Right cardiac atrium (tissue), 5 donors: ENCODE measurements around the gene FPGS. TPM values are rescaled to one million over a fixed set of nuclear protein-coding genes. Genes with fewer than 3 reads are reported as not detected.
A peak's percentile ranks its signal among the peaks of the same experiment; 100 is the strongest.

ENCODE experiments used
- ATAC-seq, 2 donors: fragments of 200-7000 bp; cut with Tn5 transposase; one replicate each; pipeline versions ENCODE4 v1.8.0 to v1.9.1; 2020; ENCODE audit warnings: moderate library complexity in 2 of 2, mild to moderate bottlenecking in 1 of 2
- DNase-seq, 3 donors: peaks; one replicate each; pipeline ENCODE4 v3.0.0-alpha.2; 2020
- H3K27ac ChIP-seq: one replicate; pipeline ENCODE4 v1.5.1; 2013; ENCODE audit warnings: mild to moderate bottlenecking, low read length, control low read depth, moderate library complexity
- H3K27me3 ChIP-seq: one replicate; pipeline ENCODE4 v1.6.1; 2013; ENCODE audit not compliant: control insufficient read depth, insufficient read depth
- H3K4me1 ChIP-seq: one replicate; pipeline ENCODE4 v1.6.1; 2013; ENCODE audit warnings: low read length; ENCODE audit not compliant: control insufficient read depth, insufficient read depth
- H3K4me3 ChIP-seq: one replicate; pipeline ENCODE4 v1.5.1; 2013; ENCODE audit warnings: low read length, control low read depth
- H3K9me3 ChIP-seq: one replicate; pipeline ENCODE4 v1.6.1; 2013; ENCODE audit warnings: low read length; ENCODE audit not compliant: control insufficient read depth
- WGBS: extraction: QIAGEN DNeasy Blood & Tissue Kit; methylation state at CpG from one replicate; pipeline ENCODE4 v1.1.7; 2013; 5-methylcytosine and 5-hydroxymethylcytosine counted together
- intact Hi-C, 4 donors: fragments of 100-400 bp; cut with DNase I; formaldehyde crosslinking; loops; one replicate each; pipeline versions ENCODE4 v1.11.0 to v1.14.0; 2022 to 2023
- polyA plus RNA-seq: library from polyadenylated mRNA; stranded (reverse); fragments of 200-250 nt; gene quantifications from one replicate; pipeline ENCODE4 v1.2.3, GENCODE V29; 2013
- total RNA-seq, 4 donors: library from RNA; stranded (reverse); fragmentation: NEBNext Ultra II Directional; extraction: Animal tissue kit (Norgen Biotek cat#: 25700); gene quantifications; one replicate each; pipeline ENCODE4 v1.2.1, GENCODE V29; 2021
- donor health status: healthy with polysubstance abuse.
- donor health status: DM: no; HTN: yes; CAD: no.
- donor health status: DM: no; HTN: no; CAD: no.
- donor health status: DM: no; HTN: yes; CAD: no; lungs with severe emphysema.
- donor health status: DM: yes; HTN: yes; CAD: no.

FPGS gene
- total and polyA plus RNA-seq, 5 donors: 30.1 to 53.1 (median 40.0) TPM

- Histone ChIP-seq H3K4me3 (peak overlapping the region; percentile 87), H3K9me3 (no peaks in the 10 kb centered on the region), H3K4me1 (peaks cover 4% of the 10 kb centered on the region), H3K27ac (peak overlapping the region; percentile 76), H3K27me3 (no peaks in the 10 kb centered on the region)
- ATAC-seq (no peak), DNase-seq (peak in 1 of 3 donors; percentile 54)
- intact Hi-C loops: loop anchor here in 2 of 4 donors (5.0 to 10.0 kb wide), 2 partner anchors 73 to 115 kb away; partner anchors contain the start of genes AK1 (in 2 of the 2) and ST6GALNAC4 (in 1 of the 2)
- 20% methylated on average over 10 of the region's 10 CpGs for WGBS
These were observed 617 bp upstream of the FPGS start for GRCh38 chr9:127801955-127802575.

GRCh38 chr9:127803507-127804352 is 1.0 kb downstream of the FPGS start:
- WGBS: 45% methylated on average over 18 of the region's 18 CpGs
- Histone ChIP-seq H3K4me3 (peak overlapping the region; percentile 87), H3K27me3 (no peaks in the 10 kb centered on the region), H3K9me3 (no peaks in the 10 kb centered on the region), H3K4me1 (peaks cover 4% of the 10 kb centered on the region), H3K27ac (peak overlapping the region; percentile 97)
- ATAC-seq: peak; percentile 1 to 15
- intact Hi-C loops: loop anchor here in 2 of 4 donors (5.0 to 10.0 kb wide), 2 partner anchors 71 to 114 kb away; partner anchors contain the start of genes AK1 (in 2 of the 2) and ST6GALNAC4 (in 1 of the 2)
- peak; percentile 53 to 72 (median 69) for DNase-seq

GRCh38 chr9:127805620-127806019 is 2.9 kb downstream of the FPGS start:
- intact Hi-C loops: loop anchor here in 2 of 4 donors (10.0 kb wide), 1 partner anchor 69 kb away; the partner anchor contains the start of gene AK1 (in 2 of the 2)

GRCh38 chr9:127806871-127807270 is 4.2 kb downstream of the FPGS start:
- ATAC-seq (no peak), DNase-seq (peak in 1 of 3 donors; percentile 68)
- H3K27ac ChIP-seq: no peak overlapping the region
- no peaks in the 10 kb centered on the region for H3K27me3 ChIP-seq
- H3K4me3 ChIP-seq: no peak overlapping the region
- intact Hi-C loops: loop anchor here in 2 of 4 donors (10.0 kb wide), 1 partner anchor 68 kb away; the partner anchor contains the start of gene AK1 (in 2 of the 2)
- H3K9me3 ChIP-seq: no peaks in the 10 kb centered on the region
- H3K4me1 ChIP-seq: peaks cover 7% of the 10 kb centered on the region
- 95% methylated on average over 14 of the region's 14 CpGs for WGBS

More at GRCh38 chr9:127805620-127806019, 2.9 kb downstream of the FPGS start:
- Histone ChIP-seq H3K9me3 (no peaks in the 10 kb centered on the region), H3K4me3 (no peak overlapping the region), H3K27ac (no peak overlapping the region), H3K27me3 (no peaks in the 10 kb centered on the region), H3K4me1 (peaks cover 7% of the 10 kb centered on the region)
- no peak for ATAC-seq
- 76% methylated on average over 8 of the region's 8 CpGs for WGBS
- DNase-seq: peak in 2 of 3 donors; percentile 56 to 67

GRCh38 chr9:127808347-127809001 is 5.8 kb downstream of the FPGS start:
- DNase-seq: peak; percentile 43 to 75 (median 74)
- Histone ChIP-seq H3K9me3 (no peaks in the 10 kb centered on the region), H3K27ac (no peak overlapping the region), H3K4me1 (peaks cover 6% of the 10 kb centered on the region), H3K27me3 (no peaks in the 10 kb centered on the region), H3K4me3 (no peak overlapping the region)
- intact Hi-C loops: loop anchor here in 2 of 4 donors (10.0 kb wide), 1 partner anchor 66 kb away; the partner anchor contains the start of gene AK1 (in 2 of the 2)
- WGBS: 86% methylated on average over 17 of the region's 17 CpGs
- no peak for ATAC-seq

DNA sequence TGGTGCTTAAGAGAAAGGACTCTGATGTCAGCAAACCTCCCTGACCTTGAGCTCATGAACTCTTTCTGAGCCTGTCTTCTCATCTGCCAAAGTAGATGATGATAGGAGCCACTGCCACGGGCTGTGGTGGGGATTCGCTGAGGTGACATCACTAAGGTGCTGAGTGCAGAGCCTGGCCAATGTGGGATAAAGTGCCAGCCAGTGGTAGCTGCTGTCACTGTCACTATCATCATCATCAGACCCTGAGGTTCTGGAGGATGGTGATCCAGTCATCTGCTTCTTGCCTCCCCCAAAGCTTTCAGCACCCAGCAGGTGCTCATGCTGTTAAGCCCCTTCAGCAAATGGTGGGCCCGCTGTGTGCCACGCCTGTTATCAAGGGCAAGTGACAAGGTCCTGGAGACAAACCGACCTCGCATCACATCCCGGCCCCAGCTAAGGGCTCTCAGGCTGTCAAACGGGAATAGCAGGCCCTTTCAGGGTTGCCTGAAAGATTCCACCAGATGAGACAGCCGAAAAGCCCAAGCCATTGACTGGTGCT is 6.4 kb downstream of the FPGS start:
- no peaks in the 10 kb centered on the region for H3K27me3 ChIP-seq
- ATAC-seq (no peak), DNase-seq (no peak)
- peak overlapping the region; percentile 13 for H3K27ac ChIP-seq
- H3K9me3 ChIP-seq: no peaks in the 10 kb centered on the region
- peaks cover 4% of the 10 kb centered on the region for H3K4me1 ChIP-seq
- WGBS: 54% methylated on average over 9 of the region's 9 CpGs
- no peak overlapping the region for H3K4me3 ChIP-seq
- intact Hi-C loops: loop anchor here in 2 of 4 donors (10.0 kb wide), 1 partner anchor 66 kb away; the partner anchor contains the start of gene AK1 (in 2 of the 2)

- H3K4me1 ChIP-seq: peaks cover 3% of the 10 kb centered on the region
- 43% methylated on average over 57 of the region's 57 CpGs for WGBS
- H3K27ac ChIP-seq: peak overlapping the region; percentile 28
- H3K27me3 ChIP-seq: no peaks in the 10 kb centered on the region
- intact Hi-C loops: loop anchor here in 2 of 4 donors (10.0 kb wide), 1 partner anchor 65 kb away; the partner anchor contains the start of gene AK1 (in 2 of the 2)
- no peaks in the 10 kb centered on the region for H3K9me3 ChIP-seq
- no peak overlapping the region for H3K4me3 ChIP-seq
- ATAC-seq: peak; percentile 36 to 53
- DNase-seq: peak; percentile 61 to 86 (median 84)
These were observed 7.1 kb downstream of the FPGS start for GRCh38 chr9:127809540-127810377.

DNA sequence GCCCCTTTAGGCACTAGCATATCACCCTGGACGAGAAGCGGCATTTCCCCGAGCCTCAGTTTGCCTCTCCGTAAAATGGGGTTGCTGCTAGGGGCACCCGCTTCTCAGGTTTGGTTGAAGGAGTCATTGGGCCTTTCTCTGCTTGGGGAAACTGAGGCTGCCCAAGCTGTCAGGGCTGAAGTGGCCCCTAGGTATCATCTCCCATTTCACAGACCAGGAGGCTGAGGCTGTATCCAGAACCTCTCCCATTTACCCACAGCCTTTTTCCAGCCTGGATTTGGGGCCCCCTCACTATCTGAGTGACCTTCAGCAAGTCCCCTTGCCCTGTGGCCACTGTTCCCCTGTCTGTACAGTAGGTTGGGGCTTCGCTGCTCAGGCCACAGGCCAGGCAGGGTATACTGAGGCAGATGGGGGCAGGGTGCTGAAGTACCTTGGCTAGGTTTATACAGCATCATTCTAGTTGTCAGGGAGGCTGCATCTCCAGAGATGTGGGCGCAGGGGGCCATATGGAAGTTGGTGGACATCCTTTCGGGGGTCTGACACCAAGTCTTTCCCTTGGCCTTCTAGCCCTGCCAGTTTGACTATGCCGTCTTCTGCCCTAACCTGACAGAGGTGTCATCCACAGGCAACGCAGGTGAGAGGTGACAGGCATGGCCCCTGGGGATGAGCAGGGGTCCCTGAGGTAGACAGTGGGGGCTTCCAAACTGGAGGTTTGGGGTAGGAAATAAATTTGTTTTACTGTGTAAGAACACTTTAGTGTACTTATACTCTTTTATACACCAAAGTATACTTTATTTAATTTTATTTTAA is 7.9 kb downstream of the FPGS start:
- Histone ChIP-seq H3K9me3 (no peaks in the 10 kb centered on the region), H3K4me1 (peaks cover 3% of the 10 kb centered on the region), H3K27me3 (no peaks in the 10 kb centered on the region), H3K27ac (peak overlapping the region; percentile 6), H3K4me3 (no peak overlapping the region)
- intact Hi-C loops: no loop called here
- 96% methylated on average over 10 of the region's 10 CpGs for WGBS
- ATAC-seq: peak in 1 of 2 donors; percentile 1
- peak in 1 of 3 donors; percentile 55 for DNase-seq

DNA sequence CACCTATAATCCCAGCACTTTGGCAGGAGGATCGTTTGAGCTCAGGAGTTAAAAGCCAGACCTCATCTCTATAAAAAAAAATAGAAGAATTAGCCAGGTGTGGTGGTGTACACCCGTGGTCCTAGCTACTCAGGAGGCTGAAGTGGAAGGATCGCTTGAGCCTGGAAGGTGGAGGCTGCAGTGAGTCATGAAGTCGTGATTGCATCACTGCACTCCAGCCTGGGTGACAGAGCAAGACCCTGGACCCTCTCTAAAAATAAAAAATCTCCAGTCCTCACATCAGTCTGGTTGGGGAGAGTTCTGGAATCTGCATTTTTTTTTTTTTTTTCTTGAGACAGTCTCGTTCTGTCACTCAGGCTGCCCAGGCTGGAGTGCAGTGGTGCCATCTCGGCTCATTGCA is 9.3 kb downstream of the FPGS start:
- Histone ChIP-seq H3K9me3 (no peaks in the 10 kb centered on the region), H3K4me1 (peaks cover 3% of the 10 kb centered on the region), H3K4me3 (no peak overlapping the region), H3K27me3 (no peaks in the 10 kb centered on the region), H3K27ac (no peak overlapping the region)
- no peak for DNase-seq
- ATAC-seq: no peak
- intact Hi-C loops: no loop called here
- 76% methylated on average over 6 of the region's 6 CpGs for WGBS
